Measurements from ENCODE around the gene GNAZ.

- no peak for TF ChIP-seq CTCF (IDR thresholded peaks at IDR 0.05; ENCODE audit: control extremely low read depth in 1 of 3, insufficient read depth in 1 of 3, low read depth in 1 of 3, low read length in 3 of 3)
- no peak for TF ChIP-seq RAD21 (IDR thresholded peaks at IDR 0.05 in 1 of 2, conservative IDR thresholded peaks at IDR 0.05 in 1 of 2; ENCODE audit: low read depth in 2 of 2, low read length in 2 of 2)
- TF ChIP-seq RXRA (IDR thresholded peaks at IDR 0.05; ENCODE audit: insufficient read depth, low read depth, low read length), result no peak
- TF ChIP-seq CEBPB (IDR thresholded peaks at IDR 0.05; ENCODE audit: low read depth, low read length), result no peak
- no peak for TF ChIP-seq GTF2F1 (IDR thresholded peaks at IDR 0.05; ENCODE audit: borderline replicate concordance, low read depth, low read length)
- no peak for TF ChIP-seq E2F6 (IDR thresholded peaks at IDR 0.05)
- TF ChIP-seq POLR2A (IDR thresholded peaks at IDR 0.05; ENCODE audit: control extremely low read depth in 1 of 2, low read depth in 2 of 2, low read length in 2 of 2), result no peak
- no peak for TF ChIP-seq TBP (IDR thresholded peaks at IDR 0.05; ENCODE audit: low read depth, low read length)
- no peak for TF ChIP-seq SRF (IDR thresholded peaks at IDR 0.05; ENCODE audit: low read depth, low read length)
- no peak for TF ChIP-seq POLR2AphosphoS5 (IDR thresholded peaks at IDR 0.05; ENCODE audit: low read depth, low read length)
These were observed 6.6 kb upstream of the GNAZ start for GRCh38 chr22:23063539-23064380.
